ENCODE measurements around the gene ST7L. TPM values are rescaled to one million over a fixed set of nuclear protein-coding genes. Genes with fewer than 3 reads are reported as not detected.

The ST7L gene
- polyA plus RNA-seq, 1 donor (not counting 4 experiments of a cell fraction or from before 2014, with no cell fraction given): 13.4 TPM

DNA sequence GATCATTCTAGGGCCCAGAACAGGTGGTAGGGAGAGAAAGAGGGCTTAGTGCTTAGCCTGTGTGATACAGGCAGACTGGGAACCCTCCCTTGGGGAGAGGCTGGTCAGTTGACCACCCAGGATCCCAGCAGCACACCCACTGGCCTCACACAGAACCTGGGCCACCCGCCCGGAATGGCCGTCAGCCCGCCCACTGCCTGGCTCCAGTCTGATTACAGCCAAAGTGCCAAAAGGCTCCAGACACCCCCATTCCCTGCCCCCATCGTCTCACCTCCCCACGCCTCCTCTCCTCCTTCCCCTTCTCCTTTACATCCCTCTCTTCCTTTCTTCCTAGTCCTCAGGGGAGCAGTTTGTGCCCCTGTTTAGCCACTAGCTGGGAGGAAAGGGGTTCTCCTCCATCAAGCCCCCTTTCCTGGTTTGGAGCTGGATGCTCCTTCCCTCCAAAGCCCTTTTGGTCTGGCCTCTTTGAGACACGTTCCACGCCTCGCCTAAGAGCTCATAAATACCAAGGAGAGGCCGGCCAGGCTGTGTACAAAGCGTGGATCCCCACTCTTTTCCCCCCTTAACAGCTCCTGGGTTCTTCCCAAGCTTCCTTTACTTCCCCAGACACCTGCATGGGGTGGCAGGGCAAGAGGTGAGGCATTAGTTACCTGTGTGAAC is 114.8 kb downstream of the ST7L start:
- H3K79me2 ChIP-seq (ENCODE audit: control insufficient read depth, insufficient read depth, low read length): no peaks in the 10 kb centered on the region

DNA sequence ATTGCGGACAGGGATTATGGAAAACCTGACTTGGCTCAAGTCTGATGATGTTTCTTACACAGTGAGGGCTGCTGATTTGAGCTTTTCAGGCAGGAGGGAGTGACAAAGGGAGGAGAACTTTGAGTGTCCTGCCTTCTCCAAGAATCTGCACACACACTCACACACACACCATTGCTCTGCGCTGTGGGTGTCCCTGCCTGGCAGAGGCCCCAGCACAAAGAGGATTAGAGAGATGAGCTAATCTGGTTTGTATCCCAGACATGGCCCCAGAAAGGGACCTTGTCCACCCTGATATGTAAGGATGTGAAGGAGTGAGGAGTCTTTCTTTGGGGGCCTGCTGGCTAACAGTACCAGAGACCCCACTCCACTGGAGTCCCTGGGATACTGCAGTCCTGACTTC is 116.1 kb downstream of the ST7L start:
- DNase-seq (ENCODE audit: low read depth, low spot score): no peak
- Histone ChIP-seq H3K27ac (ENCODE audit: control insufficient read depth, insufficient read depth, low read length) (no peak overlapping the region), H3K27me3 (ENCODE audit: control insufficient read depth, extremely low read depth, insufficient read depth, low read length) (peaks cover 21% of the 10 kb centered on the region), H3K79me2 (ENCODE audit: control insufficient read depth, insufficient read depth, low read length) (no peaks in the 10 kb centered on the region), H3K4me1 (ENCODE audit: control insufficient read depth, extremely low read depth, insufficient read depth, low read length) (peaks cover 10% of the 10 kb centered on the region), H3K4me3 (ENCODE audit: control insufficient read depth in 2 of 3, extremely low read depth in 1 of 3, insufficient read depth in 2 of 3, low read depth in 1 of 3, low read length in 3 of 3) (no peak overlapping the region), H3K9ac (ENCODE audit: control insufficient read depth, extremely low read depth, insufficient read depth, low read length) (no peak overlapping the region), H3K9me1 (ENCODE audit: control insufficient read depth, extremely low read depth, insufficient read depth, low read length) (no peaks in the 10 kb centered on the region), H2AFZ (ENCODE audit: control insufficient read depth, low read length) (no peak overlapping the region), H3K4me2 (ENCODE audit: control insufficient read depth, extremely low read depth, insufficient read depth, low read depth, low read length) (no peak overlapping the region), H3K9me3 (ENCODE audit: control insufficient read depth, low read depth, low read length) (no peaks in the 10 kb centered on the region), H3K36me3 (ENCODE audit: control insufficient read depth in 2 of 2, extremely low read depth in 1 of 2, insufficient read depth in 2 of 2, low read length in 2 of 2) (no peaks in the 10 kb centered on the region), H4K20me1 (ENCODE audit: control insufficient read depth, extremely low read depth, insufficient read depth, low read length) (no peaks in the 10 kb centered on the region)
- TF ChIP-seq EZH2 (IDR thresholded peaks at IDR 0.05; ENCODE audit: low read length): no peak
- TF ChIP-seq, protein P1, sequence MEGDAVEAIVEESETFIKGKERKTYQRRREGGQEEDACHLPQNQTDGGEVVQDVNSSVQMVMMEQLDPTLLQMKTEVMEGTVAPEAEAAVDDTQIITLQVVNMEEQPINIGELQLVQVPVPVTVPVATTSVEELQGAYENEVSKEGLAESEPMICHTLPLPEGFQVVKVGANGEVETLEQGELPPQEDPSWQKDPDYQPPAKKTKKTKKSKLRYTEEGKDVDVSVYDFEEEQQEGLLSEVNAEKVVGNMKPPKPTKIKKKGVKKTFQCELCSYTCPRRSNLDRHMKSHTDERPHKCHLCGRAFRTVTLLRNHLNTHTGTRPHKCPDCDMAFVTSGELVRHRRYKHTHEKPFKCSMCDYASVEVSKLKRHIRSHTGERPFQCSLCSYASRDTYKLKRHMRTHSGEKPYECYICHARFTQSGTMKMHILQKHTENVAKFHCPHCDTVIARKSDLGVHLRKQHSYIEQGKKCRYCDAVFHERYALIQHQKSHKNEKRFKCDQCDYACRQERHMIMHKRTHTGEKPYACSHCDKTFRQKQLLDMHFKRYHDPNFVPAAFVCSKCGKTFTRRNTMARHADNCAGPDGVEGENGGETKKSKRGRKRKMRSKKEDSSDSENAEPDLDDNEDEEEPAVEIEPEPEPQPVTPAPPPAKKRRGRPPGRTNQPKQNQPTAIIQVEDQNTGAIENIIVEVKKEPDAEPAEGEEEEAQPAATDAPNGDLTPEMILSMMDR (optimal IDR thresholded peaks at IDR 0.05 in 1 of 3, IDR thresholded peaks at IDR 0.05 in 1 of 3, conservative IDR thresholded peaks at IDR 0.05 in 1 of 3; ENCODE audit: extremely low read depth in 1 of 3, insufficient read depth in 2 of 3, low read length in 3 of 3): no peak
- dilution Hi-C loops (cut with MboI; ENCODE audit: extremely low pct_ligation_motif_present, low sequenced_read_pairs): no loop called here
- FAIRE-seq: no peak

More for the DNA sequence above, 114.8 kb downstream of the ST7L start:
- no peaks in the 10 kb centered on the region for H3K36me3 ChIP-seq (ENCODE audit: control insufficient read depth in 2 of 2, extremely low read depth in 1 of 2, insufficient read depth in 2 of 2, low read length in 2 of 2)
- no peaks in the 10 kb centered on the region for H3K9me1 ChIP-seq (ENCODE audit: control insufficient read depth, extremely low read depth, insufficient read depth, low read length)
- no peak overlapping the region for H3K4me2 ChIP-seq (ENCODE audit: control insufficient read depth, extremely low read depth, insufficient read depth, low read depth, low read length)
- H3K9ac ChIP-seq (ENCODE audit: control insufficient read depth, extremely low read depth, insufficient read depth, low read length): no peak overlapping the region
- dilution Hi-C loops (cut with MboI; ENCODE audit: extremely low pct_ligation_motif_present, low sequenced_read_pairs): no loop called here
- TF ChIP-seq, protein P1 (optimal IDR thresholded peaks at IDR 0.05 in 1 of 3, IDR thresholded peaks at IDR 0.05 in 1 of 3, conservative IDR thresholded peaks at IDR 0.05 in 1 of 3; ENCODE audit: extremely low read depth in 1 of 3, insufficient read depth in 2 of 3, low read length in 3 of 3): no peak
- no peak overlapping the region for H3K4me3 ChIP-seq (ENCODE audit: control insufficient read depth in 2 of 3, extremely low read depth in 1 of 3, insufficient read depth in 2 of 3, low read depth in 1 of 3, low read length in 3 of 3)
- H2AFZ ChIP-seq (ENCODE audit: control insufficient read depth, low read length): no peak overlapping the region
- H4K20me1 ChIP-seq (ENCODE audit: control insufficient read depth, extremely low read depth, insufficient read depth, low read length): no peaks in the 10 kb centered on the region
- H3K27me3 ChIP-seq (ENCODE audit: control insufficient read depth, extremely low read depth, insufficient read depth, low read length): peaks cover 34% of the 10 kb centered on the region
- H3K4me1 ChIP-seq (ENCODE audit: control insufficient read depth, extremely low read depth, insufficient read depth, low read length): peaks cover 16% of the 10 kb centered on the region
- FAIRE-seq (no peak), DNase-seq (ENCODE audit: low read depth, low spot score) (no peak)
- H3K27ac ChIP-seq (ENCODE audit: control insufficient read depth, insufficient read depth, low read length): no peak overlapping the region
- no peaks in the 10 kb centered on the region for H3K9me3 ChIP-seq (ENCODE audit: control insufficient read depth, low read depth, low read length)

Data from keratinocyte (primary cell).